Neural crest cell (in vitro differentiated cells): ENCODE data around the gene CCDC33. TPM values are rescaled to one million over a fixed set of nuclear protein-coding genes. Genes with fewer than 3 reads are reported as not detected.

Experiments
- DNase-seq: peaks from one replicate; pipeline ENCODE4 v3.0.0; 2021; ENCODE audit warnings: low read depth, mixed read lengths, low spot score
- H3K27ac Mint-ChIP-seq: one replicate; pipeline ENCODE4 v1.8.0; 2021; ENCODE audit warnings: mild to moderate bottlenecking, mixed read lengths; ENCODE audit not compliant: unreplicated experiment
- H3K27me3 Mint-ChIP-seq: 2 replicates; pipeline ENCODE4 v1.8.0; 2021; ENCODE audit warnings: low read depth, mild to moderate bottlenecking, mixed read lengths
- H3K36me3 Mint-ChIP-seq: 2 replicates; pipeline ENCODE4 v1.8.0; 2021; ENCODE audit warnings: low read depth, mild to moderate bottlenecking, mixed read lengths
- H3K4me1 Mint-ChIP-seq: 2 replicates; pipeline ENCODE4 v1.8.0; 2021; ENCODE audit warnings: mixed read lengths
- H3K4me3 Mint-ChIP-seq: one replicate; pipeline ENCODE4 v1.8.0; 2021; ENCODE audit warnings: mild to moderate bottlenecking, mixed read lengths
- H3K9me3 Mint-ChIP-seq: 2 replicates; pipeline ENCODE4 v1.8.0; 2021; ENCODE audit warnings: mixed read lengths
- total RNA-seq: library from RNA; stranded (reverse); gene quantifications from 2 replicates; pipeline ENCODE4 v1.2.1, GENCODE V29; 2021
- TF ChIP-seq, protein P1 (sequence below): fragments of 200-600 bp; sonication (generic); conservative IDR thresholded peaks from 2 replicates; pipeline ENCODE4 v1.5.0; 2021; ENCODE audit warnings: antibody characterized with exemption, mild to moderate bottlenecking

The CCDC33 gene
- total RNA-seq, 1 donor from 2014 or later, result 15.1 TPM

DNA sequence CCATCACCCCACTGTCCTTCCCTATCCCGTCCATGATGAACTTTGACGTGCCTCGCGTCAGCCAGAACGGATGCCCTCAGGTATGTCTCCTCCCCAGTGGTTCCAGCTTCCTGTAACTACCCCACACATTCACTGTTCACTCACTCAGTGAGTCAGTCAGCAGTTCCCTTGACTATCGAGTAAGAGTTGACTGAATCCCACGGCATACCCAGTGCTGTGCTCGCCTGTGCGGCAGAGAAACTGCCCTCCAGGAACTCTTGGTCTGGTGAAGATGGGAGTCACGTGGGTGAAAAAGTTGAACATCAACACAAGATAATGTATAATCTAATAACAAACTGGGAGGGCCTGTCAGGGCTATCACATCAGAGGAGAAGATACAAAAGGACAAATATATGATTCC lies 36.7 kb downstream of the CCDC33 start:
- no peak for DNase-seq
- H3K36me3 Mint-ChIP-seq, result no peaks in the 10 kb centered on the region
- H3K9me3 Mint-ChIP-seq, result no peaks in the 10 kb centered on the region
- H3K4me1 Mint-ChIP-seq, result peaks cover 11% of the 10 kb centered on the region
- no peak overlapping the region for H3K4me3 Mint-ChIP-seq
- no peaks in the 10 kb centered on the region for H3K27me3 Mint-ChIP-seq
- H3K27ac Mint-ChIP-seq, result no peak overlapping the region
- TF ChIP-seq, protein P1, sequence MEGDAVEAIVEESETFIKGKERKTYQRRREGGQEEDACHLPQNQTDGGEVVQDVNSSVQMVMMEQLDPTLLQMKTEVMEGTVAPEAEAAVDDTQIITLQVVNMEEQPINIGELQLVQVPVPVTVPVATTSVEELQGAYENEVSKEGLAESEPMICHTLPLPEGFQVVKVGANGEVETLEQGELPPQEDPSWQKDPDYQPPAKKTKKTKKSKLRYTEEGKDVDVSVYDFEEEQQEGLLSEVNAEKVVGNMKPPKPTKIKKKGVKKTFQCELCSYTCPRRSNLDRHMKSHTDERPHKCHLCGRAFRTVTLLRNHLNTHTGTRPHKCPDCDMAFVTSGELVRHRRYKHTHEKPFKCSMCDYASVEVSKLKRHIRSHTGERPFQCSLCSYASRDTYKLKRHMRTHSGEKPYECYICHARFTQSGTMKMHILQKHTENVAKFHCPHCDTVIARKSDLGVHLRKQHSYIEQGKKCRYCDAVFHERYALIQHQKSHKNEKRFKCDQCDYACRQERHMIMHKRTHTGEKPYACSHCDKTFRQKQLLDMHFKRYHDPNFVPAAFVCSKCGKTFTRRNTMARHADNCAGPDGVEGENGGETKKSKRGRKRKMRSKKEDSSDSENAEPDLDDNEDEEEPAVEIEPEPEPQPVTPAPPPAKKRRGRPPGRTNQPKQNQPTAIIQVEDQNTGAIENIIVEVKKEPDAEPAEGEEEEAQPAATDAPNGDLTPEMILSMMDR, result no peak

DNA sequence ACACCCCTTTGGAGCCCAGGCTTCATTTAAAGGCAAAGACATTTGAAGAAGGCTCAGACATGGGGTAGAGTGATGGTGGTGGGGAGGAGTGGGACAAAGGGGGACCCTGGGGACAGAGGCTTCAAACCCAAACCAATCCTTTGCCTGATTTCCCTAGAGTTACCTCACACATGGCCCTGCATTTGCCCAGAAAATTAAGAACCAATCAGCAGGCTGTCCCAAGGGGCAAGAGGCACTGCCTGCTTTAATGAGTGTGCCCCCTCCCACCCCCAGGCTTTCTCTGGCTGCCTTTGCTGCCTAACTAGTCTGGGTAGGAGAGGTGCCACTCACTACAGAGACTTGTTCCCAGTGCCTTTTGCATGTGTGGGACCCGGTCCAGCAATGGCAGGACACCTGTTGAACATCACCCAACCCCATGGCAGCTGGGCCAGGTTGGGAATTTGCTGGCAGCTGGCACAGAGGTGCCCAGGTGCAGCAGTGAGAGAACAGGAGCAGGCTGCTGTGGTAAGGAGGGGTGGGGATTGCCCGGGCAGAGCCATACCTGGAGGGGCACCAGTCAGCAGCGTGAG lies 38.4 kb downstream of the CCDC33 start:
- peaks cover 11% of the 10 kb centered on the region for H3K4me1 Mint-ChIP-seq
- no peaks in the 10 kb centered on the region for H3K27me3 Mint-ChIP-seq
- no peak overlapping the region for H3K4me3 Mint-ChIP-seq
- no peak for DNase-seq
- H3K27ac Mint-ChIP-seq, result no peak overlapping the region
- no peaks in the 10 kb centered on the region for H3K9me3 Mint-ChIP-seq
- TF ChIP-seq, protein P1, result no peak
- H3K36me3 Mint-ChIP-seq, result no peaks in the 10 kb centered on the region

DNA sequence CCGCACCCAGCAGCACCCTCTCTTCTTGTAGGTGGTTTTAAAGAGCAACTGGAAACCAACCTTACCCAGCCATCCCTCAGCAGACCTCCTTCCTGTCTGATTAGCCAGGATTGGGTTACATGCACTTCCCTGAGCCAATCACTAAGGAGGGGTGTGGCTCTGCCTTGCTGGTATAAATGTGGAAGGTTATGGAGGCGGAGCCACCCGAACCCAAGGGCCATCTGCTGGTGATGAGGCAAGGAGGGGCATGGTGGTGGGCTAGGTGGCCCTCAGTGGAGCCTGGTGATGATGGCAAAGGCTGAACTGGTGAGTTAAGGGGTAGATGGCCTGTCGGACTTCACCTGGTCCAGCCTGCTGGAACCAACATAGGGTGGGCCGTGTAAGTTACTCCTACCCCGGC lies 39.8 kb downstream of the CCDC33 start:
- peaks cover 20% of the 10 kb centered on the region for H3K4me1 Mint-ChIP-seq
- TF ChIP-seq, protein P1, result no peak
- DNase-seq, result no peak
- no peaks in the 10 kb centered on the region for H3K36me3 Mint-ChIP-seq
- H3K27me3 Mint-ChIP-seq, result no peaks in the 10 kb centered on the region
- no peaks in the 10 kb centered on the region for H3K9me3 Mint-ChIP-seq
- no peak overlapping the region for H3K4me3 Mint-ChIP-seq
- no peak overlapping the region for H3K27ac Mint-ChIP-seq

DNA sequence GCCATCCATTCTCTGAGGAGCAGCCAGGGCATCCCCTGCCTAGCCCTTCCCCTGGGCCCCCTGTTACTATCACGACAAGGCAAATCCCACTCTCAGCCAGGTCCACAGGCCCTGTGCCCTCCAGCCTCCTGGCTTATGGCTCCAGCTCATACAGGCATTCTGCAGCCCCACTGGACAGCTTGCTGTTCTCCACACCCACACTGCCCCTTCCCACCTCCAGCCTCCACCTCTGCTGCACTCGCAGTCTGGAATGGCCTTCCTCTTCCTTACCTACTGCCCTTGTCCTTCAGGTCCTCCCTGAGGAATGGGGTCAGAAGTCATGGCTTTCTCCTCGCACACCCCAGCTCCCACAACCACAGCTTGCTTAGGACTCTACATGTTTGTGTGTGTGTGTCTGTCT lies 40.4 kb downstream of the CCDC33 start:
- Mint-ChIP-seq H3K9me3 (no peaks in the 10 kb centered on the region), H3K4me1 (peaks cover 25% of the 10 kb centered on the region), H3K27me3 (no peaks in the 10 kb centered on the region)

DNA sequence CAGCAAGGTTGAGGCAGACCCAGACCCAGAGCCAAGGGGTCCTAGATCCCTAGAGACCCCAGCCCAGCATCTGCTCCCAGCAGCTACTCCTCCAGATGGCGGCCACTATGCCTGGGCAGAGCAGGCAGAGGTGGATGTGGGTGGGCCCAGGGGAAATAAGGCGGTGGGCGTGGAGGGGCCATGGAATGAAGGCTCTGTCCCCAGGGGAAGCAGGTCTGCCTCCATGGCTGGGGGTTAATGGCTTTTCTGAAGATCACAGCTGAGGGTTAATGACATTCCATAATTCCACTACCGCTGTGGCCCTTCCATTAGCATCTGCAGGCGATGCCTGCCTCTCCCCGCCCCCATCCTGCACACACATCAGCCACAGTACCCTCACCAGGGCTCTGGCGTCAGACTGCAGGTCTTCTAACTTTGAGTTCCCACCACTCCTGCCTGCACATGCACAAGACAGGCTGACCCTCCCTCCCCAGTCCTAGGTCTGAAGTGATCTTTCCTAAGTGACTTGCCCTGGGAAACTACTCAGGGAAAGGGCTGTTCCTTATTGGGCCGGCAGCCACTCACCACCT lies 41.2 kb downstream of the CCDC33 start:
- DNase-seq, result no peak
- peaks cover 33% of the 10 kb centered on the region for H3K4me1 Mint-ChIP-seq
- no peaks in the 10 kb centered on the region for H3K36me3 Mint-ChIP-seq
- no peak overlapping the region for H3K4me3 Mint-ChIP-seq
- no peaks in the 10 kb centered on the region for H3K9me3 Mint-ChIP-seq
- no peaks in the 10 kb centered on the region for H3K27me3 Mint-ChIP-seq
- H3K27ac Mint-ChIP-seq, result no peak overlapping the region
- TF ChIP-seq, protein P1, result no peak

More for the DNA sequence above, 40.4 kb downstream of the CCDC33 start:
- no peaks in the 10 kb centered on the region for H3K36me3 Mint-ChIP-seq
- no peak for DNase-seq
- no peak overlapping the region for H3K4me3 Mint-ChIP-seq
- no peak overlapping the region for H3K27ac Mint-ChIP-seq
- TF ChIP-seq, protein P1, result no peak
